ENCODE measurements around the gene FAM200B. TPM values are rescaled to one million over a fixed set of nuclear protein-coding genes. Genes with fewer than 3 reads are reported as not detected.
A peak's percentile ranks its signal among the peaks of the same experiment; 100 is the strongest.

The FAM200B gene
- total RNA-seq, 2 donors from 2014 or later, result 15.6 to 20.8 TPM

- WGBS, 2 donors, result 79 to 92% methylated on average over 2 of the region's 2 CpGs
- DNase-seq, result peak in 1 of 4 donors; percentile 34
- intact Hi-C loops (cut with DNase I), result no loop called here
Observed at GRCh38 chr4:15689540-15689939, 7.9 kb downstream of the FAM200B start.

DNA sequence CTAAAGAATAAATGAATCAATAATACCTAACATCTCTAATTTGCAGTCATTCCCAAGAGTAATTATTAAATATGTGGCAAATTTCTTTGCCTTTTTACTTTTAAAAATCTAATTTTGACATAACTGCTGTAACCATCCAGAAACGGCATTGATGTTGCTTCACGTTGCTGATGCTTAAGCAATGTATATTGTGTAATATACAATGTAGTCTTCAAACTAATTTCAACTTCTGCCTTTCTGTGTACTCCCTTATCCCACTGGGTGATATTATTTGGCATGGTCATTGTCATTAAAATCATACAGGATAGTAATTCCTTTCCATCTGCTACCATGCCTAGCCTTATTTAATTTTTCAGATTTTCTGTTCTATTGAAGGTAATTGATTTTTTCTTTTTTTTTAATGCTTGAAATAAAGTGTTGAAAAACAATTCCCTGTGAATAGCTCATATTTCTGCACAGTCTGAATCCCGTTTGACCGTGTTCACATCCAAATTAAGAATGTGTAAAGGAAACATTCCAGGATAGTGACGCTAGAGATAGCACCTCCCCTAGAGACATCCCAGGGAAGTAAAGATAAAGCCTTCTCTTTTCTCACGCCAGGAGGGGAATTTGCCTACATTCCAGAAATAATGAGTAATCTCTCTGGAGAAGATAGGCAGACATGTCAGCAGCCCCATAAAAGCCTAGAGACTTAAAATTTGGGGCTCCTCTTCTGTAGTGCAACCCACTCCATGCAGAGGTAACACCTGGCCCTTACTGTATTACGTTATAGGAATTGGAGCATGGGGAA is 8.6 kb downstream of the FAM200B start:
- Histone ChIP-seq H3K9me3 (no peaks in the 10 kb centered on the region), H3K4me3 (no peak overlapping the region), H3K27ac (peak overlapping the region in 1 of 4 donors; percentile 57), H3K36me3 (replicated peaks in 1 of 2; ENCODE audit: insufficient read depth in 1 of 2, low read depth in 2 of 2) (peaks cover 0 to 3% of the 10 kb centered on the region in 2 donors), H3K4me1 (no peaks in the 10 kb centered on the region), H3K27me3 (no peaks in the 10 kb centered on the region)
- intact Hi-C loops (cut with DNase I), result no loop called here
- 64 to 73% methylated on average over 7 of the region's 7 CpGs for WGBS, 2 donors
- DNase-seq (no peak), ATAC-seq (peak; percentile 78)
- no peak for TF ChIP-seq POLR2A (IDR thresholded peaks at IDR 0.05)
- TF ChIP-seq, protein P1, sequence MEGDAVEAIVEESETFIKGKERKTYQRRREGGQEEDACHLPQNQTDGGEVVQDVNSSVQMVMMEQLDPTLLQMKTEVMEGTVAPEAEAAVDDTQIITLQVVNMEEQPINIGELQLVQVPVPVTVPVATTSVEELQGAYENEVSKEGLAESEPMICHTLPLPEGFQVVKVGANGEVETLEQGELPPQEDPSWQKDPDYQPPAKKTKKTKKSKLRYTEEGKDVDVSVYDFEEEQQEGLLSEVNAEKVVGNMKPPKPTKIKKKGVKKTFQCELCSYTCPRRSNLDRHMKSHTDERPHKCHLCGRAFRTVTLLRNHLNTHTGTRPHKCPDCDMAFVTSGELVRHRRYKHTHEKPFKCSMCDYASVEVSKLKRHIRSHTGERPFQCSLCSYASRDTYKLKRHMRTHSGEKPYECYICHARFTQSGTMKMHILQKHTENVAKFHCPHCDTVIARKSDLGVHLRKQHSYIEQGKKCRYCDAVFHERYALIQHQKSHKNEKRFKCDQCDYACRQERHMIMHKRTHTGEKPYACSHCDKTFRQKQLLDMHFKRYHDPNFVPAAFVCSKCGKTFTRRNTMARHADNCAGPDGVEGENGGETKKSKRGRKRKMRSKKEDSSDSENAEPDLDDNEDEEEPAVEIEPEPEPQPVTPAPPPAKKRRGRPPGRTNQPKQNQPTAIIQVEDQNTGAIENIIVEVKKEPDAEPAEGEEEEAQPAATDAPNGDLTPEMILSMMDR (IDR thresholded peaks at IDR 0.05), result no peak

More at GRCh38 chr4:15689540-15689939, 7.9 kb downstream of the FAM200B start:
- Histone ChIP-seq H3K27me3 (no peaks in the 10 kb centered on the region), H3K4me3 (no peak overlapping the region), H3K27ac (peak overlapping the region in 1 of 4 donors; percentile 57), H3K36me3 (replicated peaks in 1 of 2; ENCODE audit: insufficient read depth in 1 of 2, low read depth in 2 of 2) (peaks cover 0 to 3% of the 10 kb centered on the region in 2 donors), H3K4me1 (no peaks in the 10 kb centered on the region), H3K9me3 (no peaks in the 10 kb centered on the region)
- ATAC-seq, result no peak
- TF ChIP-seq POLR2A (IDR thresholded peaks at IDR 0.05), result no peak
- TF ChIP-seq, protein P1 (IDR thresholded peaks at IDR 0.05), result no peak

GRCh38 chr4:15691346-15692135 is 9.9 kb downstream of the FAM200B start:
- ATAC-seq, result no peak
- Histone ChIP-seq H3K4me1 (no peaks in the 10 kb centered on the region), H3K36me3 (replicated peaks in 1 of 2; ENCODE audit: insufficient read depth in 1 of 2, low read depth in 2 of 2) (peaks cover 0 to 3% of the 10 kb centered on the region in 2 donors), H3K9me3 (no peaks in the 10 kb centered on the region), H3K27me3 (no peaks in the 10 kb centered on the region), H3K27ac (peak overlapping the region in 1 of 4 donors; percentile 57), H3K4me3 (no peak overlapping the region)
- intact Hi-C loops (cut with DNase I), result no loop called here
- WGBS, 2 donors, result 63 to 83% methylated on average over 3 of the region's 3 CpGs
- DNase-seq, result no peak
- TF ChIP-seq, protein P1 (IDR thresholded peaks at IDR 0.05), result no peak
- no peak for TF ChIP-seq POLR2A (IDR thresholded peaks at IDR 0.05)

DNA sequence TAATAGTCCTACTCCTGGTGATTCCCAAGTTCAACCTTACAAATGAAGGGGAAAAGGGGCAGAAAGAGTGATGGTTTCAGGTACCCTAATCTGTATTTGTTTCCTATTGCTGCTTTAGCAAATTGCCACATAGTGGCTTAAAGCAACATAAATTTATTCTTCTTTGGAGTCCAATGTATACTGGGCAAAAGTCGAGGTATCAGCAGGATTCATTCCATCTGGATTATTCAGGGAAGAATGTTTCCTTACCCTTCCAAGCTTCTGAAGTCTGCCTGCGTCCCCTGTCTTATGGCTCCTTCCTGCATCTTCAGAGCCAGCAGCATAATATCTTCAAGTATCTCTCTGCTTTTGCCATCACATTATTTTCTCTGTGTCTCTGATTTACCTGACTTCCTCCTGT is 11.0 kb downstream of the FAM200B start:
- ATAC-seq, result no peak
- no peak for DNase-seq
- Histone ChIP-seq H3K4me3 (no peak overlapping the region), H3K36me3 (replicated peaks in 1 of 2; ENCODE audit: insufficient read depth in 1 of 2, low read depth in 2 of 2) (no peaks in the 10 kb centered on the region), H3K9me3 (no peaks in the 10 kb centered on the region), H3K27ac (no peak overlapping the region), H3K27me3 (no peaks in the 10 kb centered on the region), H3K4me1 (no peaks in the 10 kb centered on the region)
- intact Hi-C loops (cut with DNase I), result no loop called here
- TF ChIP-seq POLR2A (IDR thresholded peaks at IDR 0.05), result no peak
- WGBS, 2 donors, result 80 to 89% methylated on average over 2 of the region's 2 CpGs

GRCh38 chr4:15694431-15694830 is 12.8 kb downstream of the FAM200B start:
- H3K27ac ChIP-seq, result no peak overlapping the region
- intact Hi-C loops (cut with DNase I), result no loop called here
- ATAC-seq, result no peak
- H3K9me3 ChIP-seq, result no peaks in the 10 kb centered on the region
- 64 to 68% methylated on average over 4 of the region's 4 CpGs for WGBS, 2 donors
- no peak overlapping the region for H3K4me3 ChIP-seq
- no peak for DNase-seq
- no peaks in the 10 kb centered on the region for H3K27me3 ChIP-seq
- TF ChIP-seq, protein P1 (IDR thresholded peaks at IDR 0.05), result no peak
- no peak for TF ChIP-seq POLR2A (IDR thresholded peaks at IDR 0.05)
- H3K4me1 ChIP-seq, result no peaks in the 10 kb centered on the region
- no peaks in the 10 kb centered on the region for H3K36me3 ChIP-seq (replicated peaks in 1 of 2; ENCODE audit: insufficient read depth in 1 of 2, low read depth in 2 of 2)
